Panc1 (cell line): ENCODE results near the gene ZNF710.

Experiments used
- CTCF ChIP-seq: fragments of 450-650 bp; IDR thresholded peaks from 2 replicates; pipeline ENCODE4 v1.5.1; 2017; ENCODE audit warnings: mild to moderate bottlenecking
- POLR2AphosphoS5 ChIP-seq: IDR thresholded peaks from 2 replicates; pipeline ENCODE4 v1.6.1; 2012; ENCODE audit warnings: mild to moderate bottlenecking, low read depth, low read length, moderate library complexity
- TCF7L2 ChIP-seq: IDR thresholded peaks from 2 replicates; pipeline ENCODE4 v1.6.1; 2011; ENCODE audit warnings: mild to moderate bottlenecking, low read depth, low read length, inconsistent platforms

DNA sequence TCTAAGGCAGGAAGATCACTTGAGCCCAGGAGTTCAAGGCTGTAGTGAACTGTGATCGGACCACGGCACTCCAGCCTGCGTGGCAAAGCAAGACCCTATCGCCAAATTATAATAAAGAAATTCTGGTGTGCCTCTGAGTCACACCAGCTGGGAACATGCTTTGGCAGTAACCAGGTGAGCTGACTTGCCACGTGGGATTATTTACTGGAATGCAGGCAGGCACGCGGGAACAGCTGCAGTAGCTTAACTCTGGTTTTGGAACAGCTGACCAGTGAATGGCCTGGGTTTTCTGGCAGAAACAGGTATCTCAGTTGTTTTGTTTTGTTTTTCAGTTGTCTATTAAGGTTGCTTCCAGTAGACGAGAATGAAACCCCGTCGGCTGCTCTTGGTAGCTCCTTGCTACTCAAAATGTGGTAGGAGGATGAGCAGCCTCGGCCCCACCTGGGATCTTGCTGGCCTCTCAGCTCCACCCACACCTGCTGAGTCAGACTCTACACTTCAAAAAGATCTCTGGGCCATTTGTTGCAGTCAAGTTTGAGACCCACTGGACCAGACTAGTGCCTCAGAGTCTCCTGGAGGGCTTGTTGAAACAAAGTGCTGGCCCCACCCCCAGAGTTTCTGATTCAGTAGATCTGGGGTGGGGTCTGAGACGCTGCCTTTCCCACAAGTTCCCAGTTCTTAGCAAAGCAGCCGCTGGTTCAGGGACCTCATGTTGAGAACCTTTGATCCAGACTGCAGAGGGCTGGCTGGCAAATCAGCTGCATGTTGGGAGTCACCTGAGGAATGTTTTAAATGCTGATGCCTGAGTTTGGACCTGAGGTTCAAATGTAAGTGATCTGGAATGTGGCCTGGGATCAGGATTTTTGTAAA, 74.5 kb downstream of the ZNF710 start:
- TF ChIP-seq CTCF (no peak), POLR2AphosphoS5 (no peak), TCF7L2 (no peak)
